GM19438 (cell line): ENCODE data around the gene RARRES2.
"Not testable (repeated sequence)": the region's sequence is repeated elsewhere in the genome, so short reads cannot be mapped to it uniquely, and the experiment has no call there.

Source experiments
- ATAC-seq: cut with Tn5 transposase; IDR thresholded peaks from one replicate; pipeline ENCODE4 v1.9.1; 2021; ENCODE audit warnings: low read depth; ENCODE audit not compliant: unreplicated experiment

Gene RARRES2

GRCh38 chr7:150341263-150342120 lies at the start of gene RARRES2:
Gene RARRES2 (minus strand): TSS chr7:150341629. CDS start chr7:150340609, 1,020 bp downstream.
- no peak for ATAC-seq

- ATAC-seq = no peak
Observed at GRCh38 chr7:150390205-150390604, 48.8 kb upstream of the RARRES2 start.

- ATAC-seq = no peak
Observed at GRCh38 chr7:150389532-150389816, 48.0 kb upstream of the RARRES2 start.

- ATAC-seq = no peak
Observed at GRCh38 chr7:150388709-150389531, 47.5 kb upstream of the RARRES2 start.

GRCh38 chr7:150388306-150388705 lies 46.9 kb upstream of the RARRES2 start:
- no peak for ATAC-seq

- ATAC-seq = not testable (repeated sequence)
Observed at GRCh38 chr7:150385884-150386283, 44.5 kb upstream of the RARRES2 start.

- ATAC-seq = no peak
Observed at GRCh38 chr7:150385302-150385723, 43.9 kb upstream of the RARRES2 start.

GRCh38 chr7:150384406-150385301 lies 43.2 kb upstream of the RARRES2 start:
- no peak for ATAC-seq

- no peak for ATAC-seq
Observed at GRCh38 chr7:150383710-150384397, 42.4 kb upstream of the RARRES2 start.

GRCh38 chr7:150382844-150383225 lies 41.4 kb upstream of the RARRES2 start:
- ATAC-seq = no peak

- ATAC-seq = no peak
Observed at GRCh38 chr7:150382123-150382843, 40.9 kb upstream of the RARRES2 start.

GRCh38 chr7:150381785-150382122 lies 40.3 kb upstream of the RARRES2 start:
- no peak for ATAC-seq

GRCh38 chr7:150381096-150381495 lies 39.7 kb upstream of the RARRES2 start:
- ATAC-seq = no peak

- no peak for ATAC-seq
Observed at GRCh38 chr7:150380463-150380862, 39.0 kb upstream of the RARRES2 start.

- no peak for ATAC-seq
Observed at GRCh38 chr7:150379441-150380379, 38.3 kb upstream of the RARRES2 start.

- ATAC-seq = peak; percentile 53
Observed at GRCh38 chr7:150378853-150379440, 37.5 kb upstream of the RARRES2 start, which contains the start of gene ZNF775. Gene ZNF775 (plus strand): TSS chr7:150379330. CDS start chr7:150388471, 9,141 bp downstream.

GRCh38 chr7:150378115-150378852 lies 36.9 kb upstream of the RARRES2 start:
- peak; percentile 13 for ATAC-seq
